CD4-positive, alpha-beta memory T cell (primary cell): ENCODE results near the gene CSF2RB. TPM values are rescaled to one million over a fixed set of nuclear protein-coding genes. Genes with fewer than 3 reads are reported as not detected.

Experiments used
- CTCF ChIA-PET: fragments of 350-600 bp; sonication (Branson Sonifier 250); formaldehyde crosslinking; loops from one replicate; lab custom pipeline; 2021; ENCODE audit warnings: inconsistent platforms; ENCODE audit not compliant: partially characterized antibody; lab: Charles Lee
- POLR2A ChIA-PET: fragments of 350-600 bp; sonication (Branson Sonifier 250); formaldehyde crosslinking; loops from one replicate; lab custom pipeline; 2021; ENCODE audit not compliant: partially characterized antibody; lab: Charles Lee
- DNase-seq, 5 donors: peaks; one replicate each; pipeline versions ENCODE4 v3.0.0 to v3.0.0-alpha.2; 2020 to 2022; ENCODE audit warnings: mixed read lengths in 1 of 5
- H3K27ac ChIP-seq: one replicate; pipeline ENCODE4 v1.7.0; 2013; ENCODE audit warnings: low read depth, low read length
- H3K27me3 ChIP-seq: 2 replicates; pipeline ENCODE4 v1.7.0; 2013; ENCODE audit warnings: mild to moderate bottlenecking, low read length, moderate library complexity; ENCODE audit not compliant: insufficient read depth
- H3K36me3 ChIP-seq: 2 replicates; pipeline ENCODE4 v1.7.0; 2013; ENCODE audit warnings: mild to moderate bottlenecking, low read length, moderate library complexity; ENCODE audit not compliant: insufficient read depth
- H3K4me1 ChIP-seq: 2 replicates; pipeline ENCODE4 v1.7.0; 2013; ENCODE audit warnings: mild to moderate bottlenecking, low read length, moderate library complexity; ENCODE audit not compliant: insufficient read depth
- H3K4me3 ChIP-seq, 2 donors: one replicate each; pipeline ENCODE4 v1.7.0; 2013; ENCODE audit warnings: low read length in 2 of 2, mild to moderate bottlenecking in 1 of 2
- H3K9me3 ChIP-seq, 2 donors: one replicate each; pipeline ENCODE4 v1.7.0; 2013; ENCODE audit warnings: low read length in 2 of 2, control low read depth in 1 of 2; ENCODE audit not compliant: control insufficient read depth in 1 of 2
- H3K27ac Mint-ChIP-seq, 7 donors: one replicate each; pipeline ENCODE4 v1.8.0; 2020 to 2021; ENCODE audit warnings: mixed read lengths in 7 of 7, mild to moderate bottlenecking in 6 of 7, inconsistent platforms in 3 of 7, moderate library complexity in 3 of 7
- H3K27me3 Mint-ChIP-seq, 2 donors: one replicate each; pipeline ENCODE4 v1.8.0; 2020 to 2021; ENCODE audit warnings: mixed read lengths in 2 of 2
- H3K36me3 Mint-ChIP-seq, 2 donors: one replicate each; pipeline ENCODE4 v1.8.0; 2020 to 2021; ENCODE audit warnings: mixed read lengths in 2 of 2, inconsistent platforms in 1 of 2, mild to moderate bottlenecking in 1 of 2
- H3K4me1 Mint-ChIP-seq, 4 donors: one replicate each; pipeline ENCODE4 v1.8.0; 2020 to 2021; ENCODE audit warnings: mixed read lengths in 4 of 4, mild to moderate bottlenecking in 1 of 4
- H3K4me3 Mint-ChIP-seq, 8 donors: one replicate each; pipeline ENCODE4 v1.8.0; 2020 to 2021; ENCODE audit warnings: mixed read lengths in 8 of 8, mild to moderate bottlenecking in 7 of 8, moderate library complexity in 6 of 8, inconsistent platforms in 3 of 8
- H3K9me3 Mint-ChIP-seq, 8 donors: one replicate each; pipeline ENCODE4 v1.8.0; 2020 to 2021; ENCODE audit warnings: mixed read lengths in 8 of 8, mild to moderate bottlenecking in 5 of 8, inconsistent platforms in 3 of 8, moderate library complexity in 1 of 8
- intact Hi-C: fragments of 100-400 bp; cut with micrococcal nuclease; formaldehyde crosslinking; loops from one replicate; pipeline ENCODE4 v1.15.1; 2023
- polyA plus RNA-seq, 2 donors: library from polyadenylated mRNA; unstranded; fragments of 300-500 nt; fragmentation: Illumina TruSeq; gene quantifications; one replicate each; pipeline ENCODE4 v1.2.3, GENCODE V29; 2021
- total RNA-seq, 2 experiments: library from RNA; stranded (reverse); gene quantifications; one replicate each; pipeline ENCODE4 v1.2.3, GENCODE V29; 2021

CSF2RB gene
- total and polyA plus RNA-seq, 4 experiments from 2014 or later = 0.34 to 1.2 (median 1.2) TPM; not detected in 1

- Histone ChIP-seq H3K27me3 (no peaks in the 10 kb centered on the region), H3K4me3 (no peak overlapping the region), H3K27ac (no peak overlapping the region), H3K4me1 (no peaks in the 10 kb centered on the region), H3K9me3 (no peaks in the 10 kb centered on the region), H3K36me3 (no peaks in the 10 kb centered on the region)
- H3K27ac Mint-ChIP-seq = no peak overlapping the region
- H3K4me1 Mint-ChIP-seq = no peaks in the 10 kb centered on the region
- ChIA-PET CTCF (interaction anchor here (0.6 to 1.4 kb wide), 3 partner anchors 34 to 74 kb away, joined by 3 to 4 read pairs (median 3); no protein-coding TSS in a partner anchor), POLR2A (no interaction called here)
- peaks cover 8 to 16% of the 10 kb centered on the region in 2 donors for H3K27me3 Mint-ChIP-seq
- intact Hi-C loops = no loop called here
- H3K4me3 Mint-ChIP-seq = no peak overlapping the region
- no peaks in the 10 kb centered on the region for H3K9me3 Mint-ChIP-seq
- H3K36me3 Mint-ChIP-seq = no peaks in the 10 kb centered on the region
- no peak for DNase-seq
These were observed 16.9 kb downstream of the CSF2RB start for GRCh38 chr22:36930041-36930935.

GRCh38 chr22:36931446-36931845 is 18.0 kb downstream of the CSF2RB start:
- Histone ChIP-seq H3K27me3 (no peaks in the 10 kb centered on the region), H3K36me3 (no peaks in the 10 kb centered on the region), H3K9me3 (no peaks in the 10 kb centered on the region), H3K4me1 (no peaks in the 10 kb centered on the region), H3K27ac (no peak overlapping the region), H3K4me3 (no peak overlapping the region)
- Mint-ChIP-seq H3K27me3 (peaks cover 4 to 13% of the 10 kb centered on the region in 2 donors), H3K9me3 (no peaks in the 10 kb centered on the region), H3K36me3 (no peaks in the 10 kb centered on the region), H3K27ac (no peak overlapping the region), H3K4me1 (no peaks in the 10 kb centered on the region), H3K4me3 (no peak overlapping the region)
- no peak for DNase-seq
- ChIA-PET CTCF (interaction anchor here (1.0 kb wide), 1 partner anchor 46 kb away, joined by 3 read pairs; no protein-coding TSS in a partner anchor), POLR2A (no interaction called here)
- intact Hi-C loops = no loop called here

- Mint-ChIP-seq H3K36me3 (no peaks in the 10 kb centered on the region), H3K9me3 (no peaks in the 10 kb centered on the region), H3K27me3 (peaks cover 0 to 2% of the 10 kb centered on the region in 2 donors), H3K27ac (no peak overlapping the region), H3K4me3 (no peak overlapping the region), H3K4me1 (no peaks in the 10 kb centered on the region)
- intact Hi-C loops = no loop called here
- no peak overlapping the region for H3K27ac ChIP-seq
- DNase-seq = no peak
- POLR2A ChIA-PET = no interaction called here
- H3K9me3 ChIP-seq = no peaks in the 10 kb centered on the region
- no peaks in the 10 kb centered on the region for H3K27me3 ChIP-seq
- H3K4me3 ChIP-seq = no peak overlapping the region
- no peaks in the 10 kb centered on the region for H3K4me1 ChIP-seq
- H3K36me3 ChIP-seq = no peaks in the 10 kb centered on the region
- CTCF ChIA-PET = no interaction called here
These were observed 20.4 kb downstream of the CSF2RB start for GRCh38 chr22:36933629-36934417.

- POLR2A ChIA-PET = no interaction called here
These were observed 21.2 kb downstream of the CSF2RB start for GRCh38 chr22:36934418-36935312.

GRCh38 chr22:36935313-36935610 is 21.8 kb downstream of the CSF2RB start:
- ChIA-PET POLR2A (no interaction called here), CTCF (no interaction called here)
- Mint-ChIP-seq H3K9me3 (no peaks in the 10 kb centered on the region), H3K27me3 (peaks cover 0 to 2% of the 10 kb centered on the region in 2 donors), H3K27ac (no peak overlapping the region), H3K4me1 (peaks cover 0 to 1% (median under 1%) of the 10 kb centered on the region in 4 donors), H3K4me3 (no peak overlapping the region), H3K36me3 (no peaks in the 10 kb centered on the region)
- Histone ChIP-seq H3K4me1 (no peaks in the 10 kb centered on the region), H3K27me3 (no peaks in the 10 kb centered on the region), H3K36me3 (no peaks in the 10 kb centered on the region), H3K4me3 (no peak overlapping the region), H3K27ac (no peak overlapping the region), H3K9me3 (no peaks in the 10 kb centered on the region)
- intact Hi-C loops = no loop called here
- no peak for DNase-seq

More at GRCh38 chr22:36934418-36935312, 21.2 kb downstream of the CSF2RB start:
- CTCF ChIA-PET = no interaction called here
- Mint-ChIP-seq H3K4me3 (no peak overlapping the region), H3K9me3 (no peaks in the 10 kb centered on the region), H3K27me3 (peaks cover 0 to 2% of the 10 kb centered on the region in 2 donors), H3K27ac (peak overlapping the region in 1 of 7 donors; percentile 54), H3K36me3 (no peaks in the 10 kb centered on the region), H3K4me1 (no peaks in the 10 kb centered on the region)
- Histone ChIP-seq H3K9me3 (no peaks in the 10 kb centered on the region), H3K27me3 (no peaks in the 10 kb centered on the region), H3K27ac (no peak overlapping the region), H3K4me3 (no peak overlapping the region), H3K36me3 (no peaks in the 10 kb centered on the region), H3K4me1 (no peaks in the 10 kb centered on the region)
- intact Hi-C loops = no loop called here
- no peak for DNase-seq

GRCh38 chr22:36935694-36936093 is 22.3 kb downstream of the CSF2RB start:
- Mint-ChIP-seq H3K4me1 (peaks cover 0 to 5% (median 3%) of the 10 kb centered on the region in 4 donors), H3K9me3 (no peaks in the 10 kb centered on the region), H3K27ac (no peak overlapping the region), H3K4me3 (no peak overlapping the region), H3K36me3 (no peaks in the 10 kb centered on the region), H3K27me3 (peaks cover 0 to 2% of the 10 kb centered on the region in 2 donors)
- Histone ChIP-seq H3K4me1 (peaks cover under 1% of the 10 kb centered on the region), H3K9me3 (no peaks in the 10 kb centered on the region), H3K4me3 (no peak overlapping the region), H3K27ac (no peak overlapping the region), H3K27me3 (no peaks in the 10 kb centered on the region), H3K36me3 (no peaks in the 10 kb centered on the region)
- intact Hi-C loops = no loop called here
- POLR2A ChIA-PET = no interaction called here
- CTCF ChIA-PET = no interaction called here
- no peak for DNase-seq
